IMR-90 (cell line): ENCODE measurements around the gene RPUSD4. TPM values are rescaled to one million over a fixed set of nuclear protein-coding genes. Genes with fewer than 3 reads are reported as not detected.
A peak's percentile ranks its signal among the peaks of the same experiment; 100 is the strongest.

Experiments used
- ATAC-seq: fragments of 200-7000 bp; cut with Tn5 transposase; 2 replicates; pipeline ENCODE4 v1.9.1; 2020; ENCODE audit warnings: low read depth, mild to moderate bottlenecking, moderate library complexity
- BruUV-seq: library from RNA; stranded (reverse); fragments of 400-500 nt; replicated peaks from 2 replicates; lab custom pipeline; 2021; lab: Mats Ljungman, UMichigan
- CTCF ChIA-PET: fragments of 300-600 bp; formaldehyde crosslinking; extraction: SDS; loops from one replicate; lab custom pipeline; 2021; ENCODE audit warnings: antibody characterized with exemption; lab: Yijun Ruan, JAX
- POLR2A ChIA-PET: fragments of 300-600 bp; sonication (Branson Sonifier 250); formaldehyde crosslinking; loops from one replicate; lab custom pipeline; 2022; ENCODE audit warnings: antibody characterized with exemption; ENCODE audit not compliant: unreplicated experiment; lab: Charles Lee
- DNase-seq: peaks from one replicate; pipeline ENCODE4 v3.0.0; 2013
- H2AFZ ChIP-seq: replicated peaks from 2 replicates; pipeline ENCODE3; 2013; ENCODE audit warnings: low read length, mild to moderate bottlenecking; ENCODE audit not compliant: poor library complexity
- H2AK5ac ChIP-seq: 2 replicates; pipeline ENCODE4 v1.6.1; 2013; ENCODE audit warnings: low read depth, low read length, inconsistent platforms
- H2AK9ac ChIP-seq: replicated peaks from 2 replicates; pipeline ENCODE3; 2013; ENCODE audit warnings: mild to moderate bottlenecking, low read depth, low read length, moderate library complexity; ENCODE audit not compliant: poor library complexity
- H2BK120ac ChIP-seq: 2 replicates; pipeline ENCODE4 v1.6.1; 2013; ENCODE audit warnings: low read depth, low read length, inconsistent platforms
- H2BK15ac ChIP-seq: 3 replicates; pipeline ENCODE4 v1.6.1; 2013; ENCODE audit warnings: low read depth, low read length, inconsistent platforms
- H2BK20ac ChIP-seq: 2 replicates; pipeline ENCODE4 v1.6.1; 2013; ENCODE audit warnings: low read depth, mild to moderate bottlenecking, inconsistent platforms, low read length, moderate library complexity
- H2BK5ac ChIP-seq: 2 replicates; pipeline ENCODE4 v1.6.1; 2013; ENCODE audit warnings: mild to moderate bottlenecking, low read depth, low read length, inconsistent platforms; ENCODE audit not compliant: poor library complexity, severe bottlenecking
- H3K14ac ChIP-seq: replicated peaks from 2 replicates; pipeline ENCODE4 v1.6.1; 2013; ENCODE audit warnings: low read depth, low read length, inconsistent platforms
- H3K18ac ChIP-seq: 2 replicates; pipeline ENCODE4 v1.6.1; 2013; ENCODE audit warnings: low read depth, low read length, control low read depth
- H3K23ac ChIP-seq: 2 replicates; pipeline ENCODE4 v1.6.1; 2013; ENCODE audit warnings: low read depth, low read length, inconsistent platforms
- H3K27ac ChIP-seq: 2 replicates; pipeline ENCODE4 v1.5.1; 2013; ENCODE audit warnings: mild to moderate bottlenecking, control low read depth, low read length; ENCODE audit not compliant: insufficient read depth
- H3K27me3 ChIP-seq: 2 replicates; pipeline ENCODE4 v1.6.1; 2013; ENCODE audit warnings: low read length; ENCODE audit not compliant: control insufficient read depth, insufficient read depth
- H3K36me3 ChIP-seq: 2 replicates; pipeline ENCODE4 v1.6.1; 2013; ENCODE audit warnings: low read length, mixed read lengths; ENCODE audit not compliant: control insufficient read depth, insufficient read depth
- H3K4ac ChIP-seq: 2 replicates; pipeline ENCODE4 v1.6.1; 2013; ENCODE audit warnings: low read depth, low read length, inconsistent platforms
- H3K4me1 ChIP-seq: 2 replicates; pipeline ENCODE4 v1.6.1; 2013; ENCODE audit warnings: low read length, mixed read lengths; ENCODE audit not compliant: control insufficient read depth, insufficient read depth
- H3K4me2 ChIP-seq: 2 replicates; pipeline ENCODE4 v1.6.1; 2013; ENCODE audit warnings: low read depth, mild to moderate bottlenecking, control low read depth, low read length, moderate library complexity
- H3K4me3 ChIP-seq: 2 replicates; pipeline ENCODE4 v1.5.1; 2013; ENCODE audit warnings: low read depth, mild to moderate bottlenecking, control low read depth, low read length, moderate library complexity; ENCODE audit not compliant: insufficient read depth
- H3K56ac ChIP-seq: 2 replicates; pipeline ENCODE4 v1.6.1; 2013; ENCODE audit warnings: low read length, inconsistent platforms; ENCODE audit not compliant: insufficient read depth; ENCODE audit errors: extremely low read depth
- H3K79me1 ChIP-seq, 2 experiments: 2 replicates each; pipeline ENCODE4 v1.6.1; 2013; ENCODE audit warnings: low read length in 2 of 2, inconsistent platforms in 1 of 2, low read depth in 1 of 2
- H3K9ac ChIP-seq: 2 replicates; pipeline ENCODE4 v1.6.1; 2013; ENCODE audit warnings: low read depth, low read length, control low read depth
- H3K9me1 ChIP-seq: 2 replicates; pipeline ENCODE4 v1.6.1; 2013; ENCODE audit warnings: low read length, inconsistent platforms; ENCODE audit not compliant: insufficient read depth
- H3K9me3 ChIP-seq: 2 replicates; pipeline ENCODE4 v1.6.1; 2013; ENCODE audit warnings: low read length; ENCODE audit not compliant: control insufficient read depth, insufficient read depth
- H4K20me1 ChIP-seq: 2 replicates; pipeline ENCODE4 v1.6.1; 2013; ENCODE audit warnings: low read length, inconsistent platforms; ENCODE audit not compliant: insufficient read depth
- H4K5ac ChIP-seq: 2 replicates; pipeline ENCODE4 v1.6.1; 2013; ENCODE audit warnings: mild to moderate bottlenecking, low read depth, low read length, control low read depth
- H4K8ac ChIP-seq, 2 experiments: 2 replicates each; pipeline ENCODE4 v1.6.1; 2013; ENCODE audit warnings: low read depth in 2 of 2, low read length in 2 of 2, control low read depth in 1 of 2, inconsistent platforms in 1 of 2
- H4K91ac ChIP-seq: 2 replicates; pipeline ENCODE4 v1.6.1; 2013; ENCODE audit warnings: low read depth, low read length, inconsistent platforms; ENCODE audit not compliant: insufficient read depth
- BHLHE40 ChIP-seq: fragments of 150-350 bp; IDR thresholded peaks from 2 replicates; pipeline ENCODE4 v1.6.1; 2016; ENCODE audit warnings: mild to moderate bottlenecking, low read depth, low read length
- CHD1 ChIP-seq: IDR thresholded peaks from 2 replicates; pipeline ENCODE4 v1.6.1; 2012; ENCODE audit warnings: low read depth, low read length, improper control_type of control experiment
- CTCF ChIP-seq: conservative IDR thresholded peaks from 2 replicates; pipeline ENCODE4 v1.5.1; 2012; ENCODE audit warnings: mild to moderate bottlenecking, low read depth, low read length, improper control_type of control experiment
- MAFK ChIP-seq: IDR thresholded peaks from 2 replicates; pipeline ENCODE4 v1.6.1; 2012; ENCODE audit warnings: low read depth, low read length, improper control_type of control experiment
- MAZ ChIP-seq: IDR thresholded peaks from 2 replicates; pipeline ENCODE4 v1.6.1; 2012; ENCODE audit warnings: low read depth, mild to moderate bottlenecking, low read length, improper control_type of control experiment, moderate library complexity, borderline replicate concordance
- MXI1 ChIP-seq: IDR thresholded peaks from 2 replicates; pipeline ENCODE4 v1.6.1; 2012; ENCODE audit warnings: low read depth, mild to moderate bottlenecking, low read length, moderate library complexity, borderline replicate concordance
- NFE2L2 ChIP-seq: fragments of 150-350 bp; IDR thresholded peaks from 2 replicates; pipeline ENCODE4 v1.6.1; 2016; ENCODE audit warnings: low read depth, mild to moderate bottlenecking, low read length
- POLR2A ChIP-seq: IDR thresholded peaks from 2 replicates; pipeline ENCODE4 v1.6.1; 2012; ENCODE audit warnings: mild to moderate bottlenecking, low read depth, low read length
- RAD21 ChIP-seq: IDR thresholded peaks from 2 replicates; pipeline ENCODE4 v1.6.1; 2012; ENCODE audit warnings: low read length, improper control_type of control experiment
- RCOR1 ChIP-seq: IDR thresholded peaks from 2 replicates; pipeline ENCODE4 v1.6.1; 2012; ENCODE audit warnings: mild to moderate bottlenecking, low read length, improper control_type of control experiment; ENCODE audit not compliant: insufficient replicate concordance
- SMC3 ChIP-seq: fragments of 150-350 bp; IDR thresholded peaks from 2 replicates; pipeline ENCODE4 v1.6.1; 2016; ENCODE audit warnings: low read depth, mild to moderate bottlenecking, antibody characterized with exemption, low read length, moderate library complexity
- USF2 ChIP-seq: fragments of 150-350 bp; IDR thresholded peaks from 2 replicates; pipeline ENCODE4 v1.6.1; 2017; ENCODE audit warnings: mild to moderate bottlenecking, antibody characterized with exemption, low read length, low read depth
- WGBS, 2 experiments: methylation state at CpG; one replicate each; pipeline versions ENCODE4 v1.1.5 to v1.1.7; 2013; ENCODE audit warnings: missing lambda C conversion rate in 2 of 2; ENCODE audit not compliant: insufficient read length in 1 of 2; ENCODE audit errors: extremely low coverage in 2 of 2; 5-methylcytosine and 5-hydroxymethylcytosine counted together
- dilution Hi-C: fragments of 300-500 bp; cut with HindIII; formaldehyde crosslinking; loops from one replicate; pipeline ENCODE4 v1.14.3; 2018; ENCODE audit warnings: low sequenced_read_pairs; ENCODE audit not compliant: unreplicated experiment
- in situ Hi-C: fragments of 300-500 bp; cut with MboI; formaldehyde crosslinking; loops from 3 replicates; pipeline ENCODE4 v1.14.3; 2019; ENCODE audit warnings: low sequenced_read_pairs, inconsistent platforms, mixed read lengths
- intact Hi-C: fragments of 100-400 bp; cut with micrococcal nuclease; formaldehyde crosslinking; loops from 2 replicates; pipeline ENCODE4 v1.10.0; 2022
- polyA plus RNA-seq, 3 experiments: library from polyadenylated mRNA; depleted of rRNA; stranded (reverse); fragments of >200 nt; gene quantifications; 2 replicates each; pipeline ENCODE4 v1.2.3, GENCODE V29; 2012; ENCODE audit warnings: low replicate concordance in 1 of 3
- total RNA-seq: library from RNA; depleted of rRNA; stranded (reverse); fragments of >200 nt; gene quantifications from 2 replicates; pipeline ENCODE4 v1.2.3, GENCODE V29; 2012

The RPUSD4 gene
- total and polyA plus RNA-seq, 2 of the 4 experiments (the other 2 are of a cell fraction): 22.1 to 30.6 TPM

- dilution Hi-C loops: no loop called here
- TF ChIP-seq RCOR1 (no peak), MAZ (no peak), SMC3 (peak; percentile 97), MAFK (no peak), CHD1 (no peak), NFE2L2 (no peak), POLR2A (0 out of 2 replicates have a peak, but pooled peaks have one; percentile 40), RAD21 (peak; percentile 96), USF2 (no peak), BHLHE40 (no peak), CTCF (peak; percentile 83), MXI1 (no peak)
Measured at GRCh38 chr11:126194121-126194543, 17.3 kb downstream of the RPUSD4 start.

More at GRCh38 chr11:126194121-126194543, 17.3 kb downstream of the RPUSD4 start:
- Histone ChIP-seq H3K9me3 (no peaks in the 10 kb centered on the region), H3K27me3 (no peaks in the 10 kb centered on the region), H2BK15ac (no peak overlapping the region), H3K79me1 (no peaks in the 10 kb centered on the region), H2BK20ac (no peak overlapping the region), H2AK9ac (no peak overlapping the region), H4K91ac (no peak overlapping the region), H3K9me1 (no peaks in the 10 kb centered on the region), H3K18ac (no peak overlapping the region), H3K56ac (no peak overlapping the region), H3K36me3 (peaks cover 26% of the 10 kb centered on the region), H2BK120ac (no peak overlapping the region), H3K4me2 (no peak overlapping the region), H2AFZ (no peak overlapping the region), H4K5ac (no peak overlapping the region), H2BK5ac (no peak overlapping the region), H2AK5ac (no peak overlapping the region), H3K4ac (no peak overlapping the region), H3K23ac (no peak overlapping the region), H3K14ac (no peak overlapping the region), H4K8ac (no peak overlapping the region), H3K27ac (no peak overlapping the region), H3K9ac (no peak overlapping the region), H3K4me3 (no peak overlapping the region), H3K4me1 (no peaks in the 10 kb centered on the region), H4K20me1 (no peaks in the 10 kb centered on the region; the same call in 1 of the 2 replicates)
- in situ Hi-C loops: loop anchor here (5.0 kb wide), 1 partner anchor 267 kb away; no protein-coding TSS in a partner anchor
- DNase-seq (peak; percentile 59), ATAC-seq (peak; percentile 96)
- WGBS, 2 experiments: no CpG with 5 or more reads among the region's 9 CpGs
- ChIA-PET CTCF (interaction anchor here (0.6 to 1.2 kb wide), 6 partner anchors 9 to 273 kb away, joined by 3 to 6 read pairs (median 3); partner anchors contain the start of gene CDON), POLR2A (no interaction called here)
- intact Hi-C loops: loop anchor here (1.0 to 5.0 kb wide), 4 partner anchors 132 to 319 kb away; partner anchors contain the start of gene CDON
- BruUV-seq: no TSS peak
